Activated CD4-positive, alpha-beta T cell treated with anti-CD3 and anti-CD28 coated beads, Interleukin-2, amount 50 U/mL, for 24 hours (primary cell): ENCODE results near the gene VSNL1.

ENCODE experiments used
- DNase-seq, 2 donors: peaks; one replicate each; pipeline ENCODE4 v3.0.0-alpha.2; 2020; ENCODE audit warnings: low read depth in 1 of 2, low spot score in 1 of 2

The VSNL1 gene

GRCh38 chr2:17688600-17688999 is 148.1 kb downstream of the VSNL1 start:
- no peak for DNase-seq

GRCh38 chr2:17689010-17689409 is 148.5 kb downstream of the VSNL1 start:
- DNase-seq = no peak

- no peak for DNase-seq
Measured at GRCh38 chr2:17690776-17691175, 150.3 kb downstream of the VSNL1 start.
